WI38 (cell line): ENCODE measurements around the gene NLRP14.

Experiments used
- H3K4me3 ChIP-seq: 2 replicates; pipeline ENCODE4 v1.5.1; 2011; ENCODE audit warnings: low read depth, mild to moderate bottlenecking, control low read depth, low read length
- CTCF ChIP-seq: IDR thresholded peaks from 2 replicates; pipeline ENCODE4 v1.5.1; 2012; ENCODE audit warnings: low read depth, mild to moderate bottlenecking, control low read depth, low read length

The NLRP14 gene

GRCh38 chr11:6995703-6996102, 24.6 kb upstream of the NLRP14 start:
- no peak for TF ChIP-seq CTCF
- no peak overlapping the region for H3K4me3 ChIP-seq

GRCh38 chr11:7004482-7004881, 15.8 kb upstream of the NLRP14 start:
- H3K4me3 ChIP-seq, result no peak overlapping the region
- no peak for TF ChIP-seq CTCF

- H3K4me3 ChIP-seq, result no peak overlapping the region
- TF ChIP-seq CTCF, result no peak
Measured at GRCh38 chr11:7014118-7014517, 6.2 kb upstream of the NLRP14 start.

GRCh38 chr11:7016011-7016410, 4.3 kb upstream of the NLRP14 start:
- no peak for TF ChIP-seq CTCF
- H3K4me3 ChIP-seq, result no peak overlapping the region

GRCh38 chr11:7019500-7020182, 638 bp upstream of the NLRP14 start:
- TF ChIP-seq CTCF, result no peak
- H3K4me3 ChIP-seq, result peak overlapping the region; percentile 63

GRCh38 chr11:7021318-7021717, 1.0 kb downstream of the NLRP14 start:
- no peak for TF ChIP-seq CTCF
- H3K4me3 ChIP-seq, result no peak overlapping the region

GRCh38 chr11:7028141-7028540, 7.9 kb downstream of the NLRP14 start:
- no peak for TF ChIP-seq CTCF
- no peak overlapping the region for H3K4me3 ChIP-seq
